ENCODE results near the gene CLIC5.
"Not testable (repeated sequence)": the region's sequence is repeated elsewhere in the genome, so short reads cannot be mapped to it uniquely, and the experiment has no call there.

CLIC5 gene

DNA sequence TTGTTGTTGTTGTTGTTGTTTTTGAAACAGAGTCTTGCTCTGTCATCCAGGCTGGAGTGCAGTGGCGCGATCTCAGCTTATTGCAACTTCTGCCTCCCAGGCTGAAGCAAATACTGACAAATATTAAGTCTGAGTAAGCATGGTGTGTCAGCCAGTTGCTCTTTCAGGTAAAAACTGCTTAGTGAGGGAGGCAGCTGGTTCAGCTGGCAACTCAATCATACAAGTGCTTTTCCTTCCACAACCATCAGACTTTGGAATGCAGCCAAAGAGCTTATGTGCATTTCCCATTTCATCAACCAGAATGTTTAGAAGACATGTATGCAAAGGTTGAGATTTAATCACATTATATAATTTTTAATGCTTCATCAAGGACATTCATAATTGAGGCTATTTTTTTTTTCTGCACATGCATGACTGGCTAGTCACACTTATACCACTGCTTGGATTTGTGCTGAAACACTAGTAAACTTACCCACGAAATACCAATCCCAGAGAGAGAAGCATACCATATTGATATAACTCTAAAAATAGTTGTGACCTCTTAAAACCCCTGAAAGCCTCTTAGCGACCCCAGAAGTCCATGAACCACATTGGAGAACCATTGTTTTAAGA is 56.0 kb downstream of the CLIC5 start:
- DNase-seq, result no peak

DNA sequence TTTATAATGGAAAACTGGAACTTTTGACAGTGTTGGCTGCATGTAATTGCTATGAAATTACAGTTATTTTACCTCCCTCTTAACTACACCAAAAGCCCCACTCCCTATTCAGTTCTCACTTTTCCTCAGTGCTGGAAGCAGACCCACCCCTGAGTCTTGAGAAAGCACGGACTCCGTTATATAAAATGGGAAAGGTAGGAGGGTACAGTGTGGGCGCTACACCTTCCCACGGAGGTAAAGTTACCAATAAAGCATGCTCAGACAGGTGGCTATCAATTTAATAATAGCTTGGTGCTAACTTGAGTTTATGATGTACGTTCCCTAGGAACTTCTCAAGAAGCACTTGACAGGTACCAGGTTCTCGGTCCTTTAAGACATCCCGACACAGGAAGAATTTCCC is 59.0 kb downstream of the CLIC5 start:
- no peak for DNase-seq

GRCh38 chr6:45956176-45956575 is 59.5 kb downstream of the CLIC5 start:
- DNase-seq, result no peak

DNA sequence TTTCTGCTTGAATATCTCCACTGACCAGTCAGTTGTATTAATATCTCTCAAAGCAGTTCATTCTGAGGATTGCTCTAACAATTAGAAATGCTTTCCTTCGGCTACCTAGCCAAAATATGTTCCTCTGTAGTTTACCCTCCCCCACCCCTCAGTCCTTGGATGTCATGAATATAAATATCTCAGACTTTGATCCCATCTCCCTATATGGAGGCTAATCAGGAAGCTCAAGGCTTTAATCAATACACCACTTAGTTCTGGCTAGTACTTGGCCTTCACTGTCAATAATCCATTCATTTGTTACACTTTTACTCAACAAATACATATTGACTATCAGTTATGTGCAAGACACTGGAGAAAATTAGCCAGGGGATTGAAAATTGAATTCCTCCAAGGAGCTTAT is 60.1 kb downstream of the CLIC5 start:
- DNase-seq, result no peak

- no peak for DNase-seq
These were observed 63.1 kb downstream of the CLIC5 start for GRCh38 chr6:45952546-45952945.

DNA sequence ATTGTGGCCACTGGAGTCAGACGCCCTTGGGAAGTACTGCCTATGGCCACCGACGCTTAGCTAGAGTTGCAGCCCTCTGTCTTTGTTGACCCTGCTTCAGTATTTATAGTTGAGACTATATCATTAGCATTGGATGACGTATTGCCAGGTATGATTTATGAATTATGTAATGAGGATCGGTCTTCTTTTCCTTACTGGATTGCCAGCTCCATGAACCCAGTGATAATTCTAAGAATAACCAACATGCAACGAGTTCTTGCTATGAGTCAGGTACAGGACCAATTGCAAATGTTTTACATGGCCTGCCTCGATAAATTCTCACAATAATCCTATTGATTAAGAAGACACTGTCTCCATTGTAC is 63.5 kb downstream of the CLIC5 start:
- DNase-seq, result no peak

DNA sequence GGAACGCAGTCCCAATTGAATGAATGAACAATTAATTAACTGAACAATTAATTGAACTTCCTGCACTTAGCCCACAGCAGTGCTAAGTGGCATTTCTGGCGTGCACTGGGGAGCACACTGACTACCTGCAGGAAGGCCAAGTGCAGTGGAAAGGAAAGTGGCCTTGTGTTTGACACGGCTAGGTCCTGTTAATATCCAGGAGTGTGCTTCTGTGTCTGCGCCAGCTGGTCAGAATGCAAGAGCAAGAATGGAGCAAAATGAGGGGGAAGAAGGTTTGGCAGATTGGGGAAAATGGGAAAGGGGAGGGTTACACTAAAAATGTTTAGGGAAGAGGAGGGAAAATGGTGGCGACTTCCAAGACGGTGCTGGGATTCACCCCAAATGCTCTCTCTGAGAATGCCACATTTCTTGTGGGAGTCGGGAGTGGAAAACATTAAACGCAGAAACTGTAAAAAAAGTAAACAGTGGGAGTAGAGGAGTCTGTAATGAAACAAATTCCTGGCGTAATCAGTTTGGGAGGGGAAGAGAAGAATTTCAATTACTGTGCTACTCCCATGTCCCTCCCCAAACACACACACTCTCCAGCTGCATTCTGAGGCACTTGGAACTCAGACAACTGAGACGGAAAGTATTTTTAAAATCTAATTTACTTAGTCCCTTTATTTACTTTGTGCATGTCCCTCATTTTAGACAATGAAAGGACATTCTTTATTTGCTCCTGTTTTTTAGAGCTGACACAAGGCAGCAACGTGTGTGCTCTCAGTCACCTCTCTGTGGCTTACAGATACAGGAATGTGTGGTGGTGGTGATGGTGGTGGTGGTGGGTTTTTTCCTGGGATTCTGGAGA is 64.1 kb downstream of the CLIC5 start:
- no peak for DNase-seq

DNA sequence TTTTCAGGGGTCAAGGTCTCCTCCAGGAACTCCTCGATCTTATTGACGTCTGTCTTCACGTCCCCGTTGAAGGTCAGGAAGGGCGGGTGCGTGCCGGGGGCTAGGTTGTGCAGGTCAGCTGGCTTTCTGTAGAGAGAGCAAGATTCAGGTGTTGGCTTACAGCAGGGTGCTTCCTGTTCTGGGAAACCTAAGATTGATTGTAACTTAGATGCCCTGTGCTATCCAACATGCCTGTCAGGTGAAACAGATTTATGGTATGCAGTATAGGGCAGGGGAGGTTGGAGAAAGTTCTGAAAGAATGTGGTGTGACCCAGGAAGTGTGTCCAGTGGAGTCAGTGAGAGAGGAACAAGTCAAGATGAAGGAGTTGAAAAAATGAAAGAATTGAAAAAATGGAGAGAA is 66.4 kb downstream of the CLIC5 start:
- no peak for DNase-seq

DNA sequence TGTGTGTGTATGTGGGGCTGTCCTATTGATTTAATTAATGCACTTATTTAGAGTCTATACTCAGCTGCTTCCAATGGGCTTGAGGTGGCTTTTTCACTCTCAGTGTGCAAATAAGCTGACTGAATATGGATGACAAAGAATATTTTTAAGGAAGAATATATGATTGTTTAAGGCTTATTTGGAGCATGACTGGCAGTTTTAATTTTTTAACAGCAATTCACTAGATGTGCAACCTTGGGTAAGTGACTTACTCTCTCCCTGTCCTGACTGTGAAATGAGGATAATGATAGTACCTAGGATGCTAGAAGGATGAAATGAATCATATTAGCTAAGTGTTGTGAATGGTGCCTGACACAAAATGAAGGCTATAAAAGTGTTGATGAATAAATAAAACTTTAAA is 67.9 kb downstream of the CLIC5 start:
- no peak for DNase-seq

DNA sequence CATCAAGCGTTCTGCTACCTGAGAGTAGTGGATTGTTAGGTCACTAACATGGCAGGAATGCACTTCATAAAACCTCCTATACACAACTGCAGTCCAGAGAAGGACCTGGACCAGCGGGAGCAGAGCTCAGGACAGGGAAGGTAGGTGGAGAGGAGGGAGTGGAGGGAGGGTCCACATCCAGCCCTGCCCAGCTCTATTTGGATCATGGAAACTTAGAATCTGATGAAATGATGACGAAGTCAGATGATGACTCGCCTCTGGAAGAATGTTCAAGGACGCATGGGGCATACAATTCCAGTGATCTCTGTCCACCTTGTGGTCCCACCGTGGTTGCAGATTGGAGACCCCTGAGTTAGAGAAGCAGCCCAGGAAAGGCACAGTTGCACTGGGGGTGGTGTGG is 68.8 kb downstream of the CLIC5 start:
- no peak for DNase-seq

GRCh38 chr6:45946352-45946751 is 69.3 kb downstream of the CLIC5 start:
- DNase-seq, result no peak

GRCh38 chr6:45942953-45943352 is 72.7 kb downstream of the CLIC5 start:
- DNase-seq, result no peak

- no peak for DNase-seq
These were observed 81.8 kb downstream of the CLIC5 start for GRCh38 chr6:45933855-45934254.

GRCh38 chr6:45931232-45931631 is 84.4 kb downstream of the CLIC5 start:
- no peak for DNase-seq

DNA sequence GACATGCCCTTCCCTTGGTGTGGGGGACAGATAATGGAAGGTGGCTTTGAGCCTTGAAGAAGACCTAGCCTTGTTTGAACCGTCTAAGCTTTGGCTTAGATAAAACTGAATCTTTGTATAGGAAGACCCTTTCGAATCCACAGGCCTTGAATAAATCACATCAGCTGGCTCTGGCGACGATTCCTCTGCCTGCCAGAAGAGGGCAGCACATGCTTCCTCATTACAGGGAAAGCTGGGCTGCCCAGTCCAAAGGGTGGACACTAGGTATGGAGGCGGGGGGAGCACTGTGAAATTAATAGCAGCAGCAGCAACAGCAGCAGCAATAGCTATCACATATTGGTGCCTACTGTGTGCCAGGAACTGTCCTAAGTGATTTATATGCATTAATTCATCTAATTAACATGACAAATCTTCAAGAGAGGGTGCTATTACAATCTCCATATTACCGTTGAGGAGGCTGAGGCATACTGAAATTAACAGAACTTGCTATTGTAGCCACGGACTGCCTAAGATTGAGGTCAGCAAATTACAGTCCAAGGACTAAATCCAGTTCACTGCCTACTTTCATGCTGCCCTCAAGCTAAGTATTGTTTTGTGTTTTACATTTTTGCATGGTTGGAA is 85.1 kb downstream of the CLIC5 start:
- DNase-seq, result peak; percentile 83

DNA sequence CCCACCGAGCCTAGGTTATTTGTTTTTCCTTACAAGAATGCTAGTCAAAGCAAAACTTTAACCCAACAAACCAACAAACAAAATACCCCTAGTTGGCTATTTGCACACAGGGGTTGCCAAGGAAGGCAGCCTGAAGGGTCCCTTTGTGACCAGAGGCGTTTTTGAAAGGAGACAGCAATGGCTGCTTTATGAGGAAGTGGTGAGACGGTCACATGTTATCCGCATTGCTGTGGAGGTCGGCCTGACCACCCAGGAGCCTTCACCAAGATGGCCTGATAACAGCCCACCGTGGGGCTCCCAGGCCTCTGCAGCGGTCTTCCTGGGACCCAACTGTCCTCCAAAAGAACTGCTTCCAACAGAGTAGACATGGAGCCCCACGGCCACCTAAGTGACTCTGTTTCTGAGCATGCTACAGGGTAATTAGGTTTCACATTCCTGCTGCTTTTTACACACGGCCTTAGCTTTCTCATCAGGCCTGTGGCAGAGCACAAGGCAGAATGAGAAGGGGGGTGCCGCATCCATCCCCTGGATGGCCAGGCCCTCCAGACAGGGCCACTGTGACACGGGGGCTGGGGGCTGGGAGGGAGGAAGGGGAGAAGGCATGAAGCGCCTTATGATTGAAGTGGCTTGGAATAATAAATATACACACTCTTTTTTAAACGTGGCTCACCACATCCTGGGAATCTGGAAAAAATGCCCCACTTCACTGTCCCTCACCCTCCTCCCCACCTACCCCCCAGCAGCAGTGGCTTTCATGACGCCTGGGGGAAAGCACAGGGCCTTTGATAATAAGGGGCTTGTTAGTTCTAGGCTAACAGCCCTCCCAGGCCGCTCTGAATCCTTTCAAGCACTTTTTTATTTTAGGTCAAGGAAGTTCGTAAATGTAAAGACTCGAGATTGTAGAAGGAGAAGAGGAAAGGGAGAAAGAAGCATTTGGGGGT is 86.0 kb downstream of the CLIC5 start:
- no peak for DNase-seq

GRCh38 chr6:45928721-45929305 is 86.8 kb downstream of the CLIC5 start:
- no peak for DNase-seq

GRCh38 chr6:45927421-45928320 is 88.0 kb downstream of the CLIC5 start:
- DNase-seq, result no peak

GRCh38 chr6:45926423-45926822 is 89.2 kb downstream of the CLIC5 start:
- DNase-seq, result not testable (repeated sequence)

GRCh38 chr6:45924763-45925342 is 90.8 kb downstream of the CLIC5 start:
- no peak for DNase-seq

GRCh38 chr6:45923831-45924391 is 91.7 kb downstream of the CLIC5 start:
- no peak for DNase-seq
